HG03097 (cell line): ENCODE results near the gene CNP.

Experiments used
- ATAC-seq: cut with Tn5 transposase; IDR thresholded peaks from one replicate; pipeline ENCODE4 v1.9.1; 2021; ENCODE audit not compliant: unreplicated experiment, low FRiP score

CNP gene

GRCh38 chr17:42025936-42026335, 59.3 kb downstream of the CNP start:
- ATAC-seq: no peak

- no peak for ATAC-seq
Measured at GRCh38 chr17:42026857-42027589, 60.4 kb downstream of the CNP start.
